ENCODE measurements around the gene USP24.

The USP24 gene

GRCh38 chr1:55055951-55056631 is 159.1 kb downstream of the USP24 start:
- Histone ChIP-seq H3K9me3 (ENCODE audit: control insufficient read depth, insufficient read depth, low read length) (no peaks in the 10 kb centered on the region), H3K27ac (ENCODE audit: low read length) (no peak overlapping the region), H3K4me1 (ENCODE audit: control insufficient read depth, insufficient read depth, low read length) (no peaks in the 10 kb centered on the region), H3K27me3 (ENCODE audit: control insufficient read depth, insufficient read depth, low read length) (no peaks in the 10 kb centered on the region), H3K36me3 (ENCODE audit: control insufficient read depth, insufficient read depth, low read length) (peaks cover 49% of the 10 kb centered on the region), H3K4me3 (ENCODE audit: low read length) (no peak overlapping the region)
- WGBS (ENCODE audit: insufficient coverage, insufficient read length): no CpG with 5 or more reads among the region's 42 CpGs
- no peak for DNase-seq (ENCODE audit: low read depth, low spot score)

DNA sequence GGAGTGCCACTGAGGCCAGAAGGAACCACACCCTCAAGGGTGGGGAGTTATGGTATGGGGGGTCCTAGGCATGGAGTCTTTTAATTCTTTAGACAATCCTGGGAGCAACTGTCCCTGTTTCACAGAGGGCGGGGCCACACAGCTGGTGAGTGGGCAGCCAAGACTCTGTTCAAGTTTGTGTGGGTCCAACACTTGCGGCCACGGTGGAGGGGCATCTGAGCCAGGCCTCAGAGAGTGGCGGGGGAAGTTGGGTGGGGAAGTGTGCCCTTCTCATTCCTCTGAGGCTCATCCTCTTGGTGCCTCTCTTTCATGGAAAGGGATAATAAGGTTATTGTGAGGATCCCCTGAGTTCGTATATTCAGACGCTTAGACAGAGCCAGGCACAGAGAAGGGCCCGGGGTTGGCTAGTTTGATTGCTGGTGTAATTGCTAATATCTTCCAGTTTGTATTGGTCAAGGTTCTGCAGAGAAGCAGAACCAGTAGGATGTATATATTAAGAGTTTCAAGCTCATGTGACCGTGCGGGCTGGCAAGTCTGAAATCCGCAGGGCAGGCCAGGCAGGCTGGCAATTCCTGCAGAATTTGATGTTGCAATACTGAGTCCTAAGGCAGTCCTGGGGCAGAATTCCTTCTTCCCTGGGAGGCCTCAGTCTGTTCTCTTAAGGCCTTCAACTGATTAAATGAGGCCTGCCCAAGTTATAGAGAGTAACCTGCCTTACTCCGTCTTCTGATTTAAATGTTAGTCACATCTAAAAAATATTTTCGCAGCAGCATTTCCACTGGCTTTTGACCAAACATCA is 159.9 kb downstream of the USP24 start:
- no CpG with 5 or more reads among the region's 12 CpGs for WGBS (ENCODE audit: insufficient coverage, insufficient read length)
- no peak overlapping the region for H3K27ac ChIP-seq (ENCODE audit: low read length)
- DNase-seq (ENCODE audit: low read depth, low spot score): no peak
- no peaks in the 10 kb centered on the region for H3K27me3 ChIP-seq (ENCODE audit: control insufficient read depth, insufficient read depth, low read length)
- no peaks in the 10 kb centered on the region for H3K4me1 ChIP-seq (ENCODE audit: control insufficient read depth, insufficient read depth, low read length)
- H3K9me3 ChIP-seq (ENCODE audit: control insufficient read depth, insufficient read depth, low read length): no peaks in the 10 kb centered on the region
- peaks cover 46% of the 10 kb centered on the region; the same call in 1 of the 2 replicates for H3K36me3 ChIP-seq (ENCODE audit: control insufficient read depth, insufficient read depth, low read length)
- no peak overlapping the region for H3K4me3 ChIP-seq (ENCODE audit: low read length)

- Histone ChIP-seq H3K9me3 (ENCODE audit: control insufficient read depth, insufficient read depth, low read length) (no peaks in the 10 kb centered on the region), H3K4me3 (ENCODE audit: low read length) (no peak overlapping the region), H3K36me3 (ENCODE audit: control insufficient read depth, insufficient read depth, low read length) (peaks cover 41% of the 10 kb centered on the region; the same call in 1 of the 2 replicates), H3K27ac (ENCODE audit: low read length) (no peak overlapping the region), H3K27me3 (ENCODE audit: control insufficient read depth, insufficient read depth, low read length) (no peaks in the 10 kb centered on the region), H3K4me1 (ENCODE audit: control insufficient read depth, insufficient read depth, low read length) (no peaks in the 10 kb centered on the region)
- WGBS (ENCODE audit: insufficient coverage, insufficient read length): no CpG with 5 or more reads among the region's 5 CpGs
- DNase-seq (ENCODE audit: low read depth, low spot score): no peak
Observed at GRCh38 chr1:55054396-55054795, 160.8 kb downstream of the USP24 start.

GRCh38 chr1:55053265-55053954 is 161.8 kb downstream of the USP24 start:
- H3K36me3 ChIP-seq (ENCODE audit: control insufficient read depth, insufficient read depth, low read length): peaks cover 33% of the 10 kb centered on the region; the same call in 1 of the 2 replicates
- no peaks in the 10 kb centered on the region for H3K27me3 ChIP-seq (ENCODE audit: control insufficient read depth, insufficient read depth, low read length)
- no peak overlapping the region for H3K27ac ChIP-seq (ENCODE audit: low read length)
- no peak overlapping the region for H3K4me3 ChIP-seq (ENCODE audit: low read length)
- H3K4me1 ChIP-seq (ENCODE audit: control insufficient read depth, insufficient read depth, low read length): no peaks in the 10 kb centered on the region
- DNase-seq (ENCODE audit: low read depth, low spot score): no peak
- no peaks in the 10 kb centered on the region for H3K9me3 ChIP-seq (ENCODE audit: control insufficient read depth, insufficient read depth, low read length)
- WGBS (ENCODE audit: insufficient coverage, insufficient read length): no CpG with 5 or more reads among the region's 7 CpGs

DNA sequence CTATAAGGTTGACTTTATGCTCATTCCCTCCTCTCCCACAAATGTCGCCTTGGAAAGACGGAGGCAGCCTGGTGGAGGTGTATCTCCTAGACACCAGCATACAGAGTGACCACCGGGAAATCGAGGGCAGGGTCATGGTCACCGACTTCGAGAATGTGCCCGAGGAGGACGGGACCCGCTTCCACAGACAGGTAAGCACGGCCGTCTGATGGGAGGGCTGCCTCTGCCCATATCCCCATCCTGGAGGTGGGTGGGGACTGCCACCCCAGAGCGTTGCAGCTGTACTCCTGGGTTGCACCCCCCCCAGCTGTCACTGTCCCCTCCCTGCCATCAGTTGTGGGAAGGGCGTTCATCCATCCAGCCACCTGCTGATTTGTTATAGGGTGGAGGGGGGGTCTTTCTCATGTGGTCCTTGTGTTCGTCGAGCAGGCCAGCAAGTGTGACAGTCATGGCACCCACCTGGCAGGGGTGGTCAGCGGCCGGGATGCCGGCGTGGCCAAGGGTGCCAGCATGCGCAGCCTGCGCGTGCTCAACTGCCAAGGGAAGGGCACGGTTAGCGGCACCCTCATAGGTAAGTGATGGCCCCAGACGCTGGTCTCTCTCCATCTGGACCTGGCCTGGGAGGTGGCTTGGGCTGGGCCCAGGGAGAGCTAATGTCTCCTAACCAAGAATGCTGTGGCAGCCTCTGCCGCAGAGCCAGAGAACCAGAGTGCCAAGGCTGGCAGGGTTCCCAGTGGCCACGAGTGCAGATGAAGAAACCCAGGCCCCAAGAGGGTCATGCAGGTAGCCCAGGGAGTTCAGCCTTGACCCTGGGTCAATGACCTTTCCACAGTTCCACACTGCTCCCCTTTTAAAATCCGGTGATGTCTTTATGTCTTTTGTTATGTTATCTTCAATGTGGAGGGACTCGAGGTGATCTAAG is 162.7 kb downstream of the USP24 start:
- Histone ChIP-seq H3K4me3 (ENCODE audit: low read length) (no peak overlapping the region), H3K4me1 (ENCODE audit: control insufficient read depth, insufficient read depth, low read length) (no peaks in the 10 kb centered on the region), H3K36me3 (ENCODE audit: control insufficient read depth, insufficient read depth, low read length) (peaks cover 28% of the 10 kb centered on the region; the same call in 1 of the 2 replicates), H3K27ac (ENCODE audit: low read length) (no peak overlapping the region), H3K9me3 (ENCODE audit: control insufficient read depth, insufficient read depth, low read length) (no peaks in the 10 kb centered on the region), H3K27me3 (ENCODE audit: control insufficient read depth, insufficient read depth, low read length) (no peaks in the 10 kb centered on the region)
- no peak for DNase-seq (ENCODE audit: low read depth, low spot score)
- no CpG with 5 or more reads among the region's 29 CpGs for WGBS (ENCODE audit: insufficient coverage, insufficient read length)

DNA sequence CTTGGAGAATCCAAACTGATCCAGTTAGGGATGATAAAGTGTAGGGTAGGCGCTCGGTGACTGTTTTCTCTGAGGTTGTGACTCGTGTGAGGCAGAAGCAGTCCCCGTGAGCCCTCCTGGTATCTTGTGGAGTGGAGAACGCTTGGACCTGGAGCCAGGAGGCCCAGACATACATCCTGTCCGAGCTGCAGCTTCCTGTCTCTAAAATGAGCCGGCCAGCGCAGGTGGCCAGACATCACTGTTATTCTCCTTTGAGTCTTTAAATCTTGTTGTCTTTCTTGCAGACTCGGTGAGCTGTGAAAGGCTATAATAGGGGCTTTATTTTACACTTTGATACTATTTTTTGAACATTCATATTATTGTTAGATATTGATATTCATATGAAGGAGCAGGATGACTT is 163.5 kb downstream of the USP24 start:
- peaks cover 24% of the 10 kb centered on the region; the same call in 1 of the 2 replicates for H3K36me3 ChIP-seq (ENCODE audit: control insufficient read depth, insufficient read depth, low read length)
- no peaks in the 10 kb centered on the region for H3K9me3 ChIP-seq (ENCODE audit: control insufficient read depth, insufficient read depth, low read length)
- no peak for DNase-seq (ENCODE audit: low read depth, low spot score)
- no peak overlapping the region for H3K27ac ChIP-seq (ENCODE audit: low read length)
- no CpG with 5 or more reads among the region's 9 CpGs for WGBS (ENCODE audit: insufficient coverage, insufficient read length)
- H3K4me3 ChIP-seq (ENCODE audit: low read length): no peak overlapping the region
- no peaks in the 10 kb centered on the region for H3K27me3 ChIP-seq (ENCODE audit: control insufficient read depth, insufficient read depth, low read length)
- H3K4me1 ChIP-seq (ENCODE audit: control insufficient read depth, insufficient read depth, low read length): no peaks in the 10 kb centered on the region

DNA sequence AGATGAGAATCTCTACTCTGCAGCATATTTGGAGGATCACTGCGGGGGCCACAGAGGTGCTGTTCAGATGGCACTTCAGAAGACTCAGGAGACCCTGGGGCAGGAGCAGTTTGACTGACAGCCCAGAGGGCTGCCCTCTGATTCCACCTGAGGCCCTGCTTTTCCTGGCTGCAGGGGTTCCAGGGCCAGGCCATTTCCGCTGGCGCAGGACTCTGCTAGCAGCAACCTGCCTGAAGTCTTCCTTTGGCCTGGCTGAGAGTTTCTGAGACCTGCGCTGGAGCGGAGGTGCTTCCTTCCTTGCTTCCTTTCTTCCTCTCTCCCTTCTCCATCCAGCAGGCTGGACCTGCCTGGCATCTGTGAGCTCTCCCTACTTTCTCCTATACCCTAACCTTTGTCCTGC is 164.0 kb downstream of the USP24 start:
- H3K27ac ChIP-seq (ENCODE audit: low read length): no peak overlapping the region
- no peaks in the 10 kb centered on the region for H3K4me1 ChIP-seq (ENCODE audit: control insufficient read depth, insufficient read depth, low read length)
- no CpG with 5 or more reads among the region's 5 CpGs for WGBS (ENCODE audit: insufficient coverage, insufficient read length)
- H3K9me3 ChIP-seq (ENCODE audit: control insufficient read depth, insufficient read depth, low read length): no peaks in the 10 kb centered on the region
- no peaks in the 10 kb centered on the region for H3K27me3 ChIP-seq (ENCODE audit: control insufficient read depth, insufficient read depth, low read length)
- no peak for DNase-seq (ENCODE audit: low read depth, low spot score)
- no peak overlapping the region for H3K4me3 ChIP-seq (ENCODE audit: low read length)
- peaks cover 20% of the 10 kb centered on the region; the same call in 1 of the 2 replicates for H3K36me3 ChIP-seq (ENCODE audit: control insufficient read depth, insufficient read depth, low read length)

- Histone ChIP-seq H3K27ac (ENCODE audit: low read length) (no peak overlapping the region), H3K4me1 (ENCODE audit: control insufficient read depth, insufficient read depth, low read length) (no peaks in the 10 kb centered on the region), H3K9me3 (ENCODE audit: control insufficient read depth, insufficient read depth, low read length) (no peaks in the 10 kb centered on the region), H3K27me3 (ENCODE audit: control insufficient read depth, insufficient read depth, low read length) (no peaks in the 10 kb centered on the region), H3K4me3 (ENCODE audit: low read length) (no peak overlapping the region), H3K36me3 (ENCODE audit: control insufficient read depth, insufficient read depth, low read length) (peaks cover 20% of the 10 kb centered on the region; the same call in 1 of the 2 replicates)
- WGBS (ENCODE audit: insufficient coverage, insufficient read length): no CpG with 5 or more reads among the region's 9 CpGs
- DNase-seq (ENCODE audit: low read depth, low spot score): no peak
Observed at GRCh38 chr1:55050283-55050682, 164.9 kb downstream of the USP24 start.

- H3K4me3 ChIP-seq (ENCODE audit: low read length): no peak overlapping the region
- H3K9me3 ChIP-seq (ENCODE audit: control insufficient read depth, insufficient read depth, low read length): no peaks in the 10 kb centered on the region
- H3K27ac ChIP-seq (ENCODE audit: low read length): no peak overlapping the region
- no CpG with 5 or more reads among the region's 9 CpGs for WGBS (ENCODE audit: insufficient coverage, insufficient read length)
- no peaks in the 10 kb centered on the region for H3K27me3 ChIP-seq (ENCODE audit: control insufficient read depth, insufficient read depth, low read length)
- no peaks in the 10 kb centered on the region for H3K4me1 ChIP-seq (ENCODE audit: control insufficient read depth, insufficient read depth, low read length)
- no peak for DNase-seq (ENCODE audit: low read depth, low spot score)
- H3K36me3 ChIP-seq (ENCODE audit: control insufficient read depth, insufficient read depth, low read length): peaks cover 22% of the 10 kb centered on the region; the same call in 1 of the 2 replicates
Observed at GRCh38 chr1:55049914-55050278, 165.3 kb downstream of the USP24 start.

Measured in iPS DF 6.9 (cell line).